K562 (cell line): ENCODE measurements around the gene CDKN2B-AS1.

Experiments
- CTCF ChIP-seq, 3 experiments: IDR thresholded peaks in 2 of 3; conservative IDR thresholded peaks in 1 of 3; 2 replicates each; pipeline ENCODE4 v1.5.1; 2011 to 2012; ENCODE audit warnings: low read length in 3 of 3, mild to moderate bottlenecking in 3 of 3, control low read depth in 2 of 3, improper control_type of control experiment in 1 of 3, inconsistent platforms in 1 of 3, low read depth in 1 of 3, mixed read lengths in 1 of 3, moderate library complexity in 1 of 3; ENCODE audit not compliant: insufficient read depth in 2 of 3
- JUNB ChIP-seq: fragments of 450-650 bp; formaldehyde crosslinking; conservative IDR thresholded peaks from 2 replicates; pipeline ENCODE4 v1.4.0; 2020; ENCODE audit warnings: mild to moderate bottlenecking
- KLF1 ChIP-seq: fragments of 450-650 bp; IDR thresholded peaks from 2 replicates; pipeline ENCODE4 v1.6.1; 2016; ENCODE audit warnings: missing genetic modification characterization, missing compliant biosample characterization
- MNT ChIP-seq, 2 experiments: fragments of 450-650 bp; conservative IDR thresholded peaks; 2 replicates each; pipeline ENCODE4 v1.6.1; 2017; ENCODE audit warnings: mild to moderate bottlenecking in 2 of 2, moderate library complexity in 2 of 2
- NFIC ChIP-seq: fragments of 450-650 bp; IDR thresholded peaks from 2 replicates; pipeline ENCODE4 v1.6.1; 2017; ENCODE audit warnings: mild to moderate bottlenecking, inconsistent platforms
- RFX1 ChIP-seq: fragments of 450-650 bp; IDR thresholded peaks from 2 replicates; pipeline ENCODE4 v1.6.1; 2016; ENCODE audit warnings: mild to moderate bottlenecking, moderate library complexity
- TF ChIP-seq, protein P1 (sequence below): sonication (generic); formaldehyde crosslinking; IDR thresholded peaks from 2 replicates; pipeline ENCODE4 v1.9.0; 2022; ENCODE audit warnings: mild to moderate bottlenecking, missing genetic modification reagents

- TF ChIP-seq, protein P1, sequence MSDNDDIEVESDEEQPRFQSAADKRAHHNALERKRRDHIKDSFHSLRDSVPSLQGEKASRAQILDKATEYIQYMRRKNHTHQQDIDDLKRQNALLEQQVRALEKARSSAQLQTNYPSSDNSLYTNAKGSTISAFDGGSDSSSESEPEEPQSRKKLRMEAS (CRISPR knock-in tag), result no peak
- TF ChIP-seq NFIC (no peak), JUNB (CRISPR knock-in tag) (no peak), CTCF (IDR thresholded peaks at IDR 0.05 in 2 of 3, conservative IDR thresholded peaks at IDR 0.05 in 1 of 3; ENCODE audit: insufficient read depth in 2 of 3, low read depth in 1 of 3, low read length in 3 of 3) (no peak), MNT (conservative IDR thresholded peaks at IDR 0.05) (no peak), KLF1 (tag) (no peak), RFX1 (no peak)
Observed at GRCh38 chr9:22119522-22120158, 125.0 kb downstream of the CDKN2B-AS1 start.
